Measurements from ENCODE around the gene CCT3. TPM values are rescaled to one million over a fixed set of nuclear protein-coding genes. Genes with fewer than 3 reads are reported as not detected.
A peak's percentile ranks its signal among the peaks of the same experiment; 100 is the strongest.

Gene CCT3
- total and polyA plus RNA-seq, 10 donors = 73.7 to 129 (median 105) TPM

DNA sequence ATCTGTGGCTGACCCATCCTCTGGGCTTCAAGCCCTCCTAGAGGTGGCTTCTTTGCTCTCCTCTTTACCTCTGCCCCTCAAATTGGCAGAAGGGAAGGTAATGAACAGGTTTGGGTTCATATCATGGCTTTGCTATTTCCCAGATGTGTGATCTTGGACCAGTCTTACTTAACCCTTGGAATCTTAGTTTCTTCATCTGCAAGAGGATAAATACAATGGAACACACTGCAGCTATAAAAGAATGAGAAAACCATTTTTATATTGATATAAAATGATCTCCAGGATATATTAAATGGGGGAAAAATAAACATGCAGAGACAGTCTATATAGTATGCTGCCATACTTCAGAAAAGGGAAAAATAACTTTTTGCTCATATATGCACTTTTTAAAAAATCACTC is 48.2 kb downstream of the CCT3 start:
- H3K36me3 ChIP-seq = peaks cover 0 to 86% (median 27%) of the 10 kb centered on the region in 6 donors
- peaks cover 8 to 51% (median 25%) of the 10 kb centered on the region in 6 donors for H3K4me1 ChIP-seq
- DNase-seq = no peak
- H3K27me3 ChIP-seq (replicated peaks in 1 of 7) = no peaks in the 10 kb centered on the region
- intact Hi-C loops (cut with DNase I; ENCODE audit: low total_unique reads) = no loop called here
- no peaks in the 10 kb centered on the region for H3K9me3 ChIP-seq
- TF ChIP-seq POLR2A (IDR thresholded peaks at IDR 0.05) = no peak
- TF ChIP-seq, protein P1, sequence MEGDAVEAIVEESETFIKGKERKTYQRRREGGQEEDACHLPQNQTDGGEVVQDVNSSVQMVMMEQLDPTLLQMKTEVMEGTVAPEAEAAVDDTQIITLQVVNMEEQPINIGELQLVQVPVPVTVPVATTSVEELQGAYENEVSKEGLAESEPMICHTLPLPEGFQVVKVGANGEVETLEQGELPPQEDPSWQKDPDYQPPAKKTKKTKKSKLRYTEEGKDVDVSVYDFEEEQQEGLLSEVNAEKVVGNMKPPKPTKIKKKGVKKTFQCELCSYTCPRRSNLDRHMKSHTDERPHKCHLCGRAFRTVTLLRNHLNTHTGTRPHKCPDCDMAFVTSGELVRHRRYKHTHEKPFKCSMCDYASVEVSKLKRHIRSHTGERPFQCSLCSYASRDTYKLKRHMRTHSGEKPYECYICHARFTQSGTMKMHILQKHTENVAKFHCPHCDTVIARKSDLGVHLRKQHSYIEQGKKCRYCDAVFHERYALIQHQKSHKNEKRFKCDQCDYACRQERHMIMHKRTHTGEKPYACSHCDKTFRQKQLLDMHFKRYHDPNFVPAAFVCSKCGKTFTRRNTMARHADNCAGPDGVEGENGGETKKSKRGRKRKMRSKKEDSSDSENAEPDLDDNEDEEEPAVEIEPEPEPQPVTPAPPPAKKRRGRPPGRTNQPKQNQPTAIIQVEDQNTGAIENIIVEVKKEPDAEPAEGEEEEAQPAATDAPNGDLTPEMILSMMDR (IDR thresholded peaks at IDR 0.05 in 8 of 11, conservative IDR thresholded peaks at IDR 0.05 in 3 of 11) = no peak
- TF ChIP-seq POLR2AphosphoS5 (IDR thresholded peaks at IDR 0.05) = no peak
- H3K4me3 ChIP-seq = no peak overlapping the region
- H3K27ac ChIP-seq = no peak overlapping the region

DNA sequence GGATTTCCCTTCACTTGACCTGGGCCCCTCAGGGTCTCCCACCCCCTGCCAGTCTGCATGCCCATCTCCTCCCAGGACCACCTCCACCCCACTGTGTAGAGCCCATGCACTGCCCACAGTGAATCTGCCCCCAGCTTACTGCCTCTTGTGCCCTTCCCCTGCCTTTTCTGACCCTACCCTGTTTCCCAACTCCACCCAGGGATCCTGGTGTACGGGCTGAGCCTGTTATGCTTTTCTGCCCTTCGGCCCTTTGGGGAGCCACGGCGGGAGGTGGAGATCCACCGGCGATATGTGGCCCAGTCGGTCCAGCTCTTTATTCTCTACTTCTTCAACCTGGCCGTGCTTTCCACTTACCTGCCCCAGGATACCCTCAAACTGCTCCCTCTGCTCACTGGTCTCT is 52.0 kb downstream of the CCT3 start:
- no peak for DNase-seq
- peaks cover 0 to 54% (median 22%) of the 10 kb centered on the region in 6 donors for H3K36me3 ChIP-seq
- WGBS, 5 donors = 89 to 98% (median 94%) methylated on average over 8 of the region's 8 CpGs
- no peaks in the 10 kb centered on the region for H3K27me3 ChIP-seq (replicated peaks in 1 of 7)
- no peak overlapping the region for H3K27ac ChIP-seq
- intact Hi-C loops (cut with DNase I; ENCODE audit: low total_unique reads) = no loop called here
- no peaks in the 10 kb centered on the region for H3K9me3 ChIP-seq
- no peak overlapping the region for H3K4me3 ChIP-seq
- peaks cover 15 to 46% (median 32%) of the 10 kb centered on the region in 6 donors for H3K4me1 ChIP-seq
- no peak for TF ChIP-seq POLR2AphosphoS5 (IDR thresholded peaks at IDR 0.05)
- no peak for TF ChIP-seq POLR2A (IDR thresholded peaks at IDR 0.05)
- TF ChIP-seq, protein P1 (IDR thresholded peaks at IDR 0.05 in 8 of 11, conservative IDR thresholded peaks at IDR 0.05 in 3 of 11) = no peak

DNA sequence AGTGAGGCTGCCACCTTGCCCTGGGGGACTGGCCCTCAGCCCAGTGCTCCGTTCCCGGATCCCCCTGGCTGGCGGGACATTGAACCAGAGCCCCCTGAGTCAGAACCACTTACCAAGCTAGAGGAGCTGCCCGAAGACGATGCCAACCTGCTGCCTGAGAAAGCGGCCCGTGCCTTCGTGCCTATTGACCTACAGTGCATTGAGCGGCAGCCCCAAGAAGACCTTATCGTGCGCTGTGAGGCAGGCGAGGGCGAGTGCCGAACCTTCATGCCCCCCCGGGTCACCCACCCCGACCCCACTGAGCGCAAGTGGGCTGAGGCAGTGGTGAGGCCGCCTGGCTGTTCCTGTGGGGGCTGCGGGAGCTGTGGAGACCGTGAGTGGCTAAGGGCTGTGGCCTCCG is 52.7 kb downstream of the CCT3 start:
- TF ChIP-seq, protein P1 (IDR thresholded peaks at IDR 0.05 in 8 of 11, conservative IDR thresholded peaks at IDR 0.05 in 3 of 11) = no peak
- TF ChIP-seq POLR2AphosphoS5 (IDR thresholded peaks at IDR 0.05) (no peak), POLR2A (IDR thresholded peaks at IDR 0.05) (no peak)
- peak; percentile 73 for DNase-seq
- WGBS, 5 donors = 91 to 98% (median 96%) methylated on average over 10 to 21 of the region's 21 CpGs
- peaks cover 0 to 53% (median 22%) of the 10 kb centered on the region in 6 donors for H3K36me3 ChIP-seq
- H3K4me3 ChIP-seq = no peak overlapping the region
- H3K27me3 ChIP-seq (replicated peaks in 1 of 7) = no peaks in the 10 kb centered on the region
- peaks cover 14 to 46% (median 37%) of the 10 kb centered on the region in 6 donors for H3K4me1 ChIP-seq
- H3K9me3 ChIP-seq = no peaks in the 10 kb centered on the region
- intact Hi-C loops (cut with DNase I; ENCODE audit: low total_unique reads) = no loop called here
- no peak overlapping the region for H3K27ac ChIP-seq

DNA sequence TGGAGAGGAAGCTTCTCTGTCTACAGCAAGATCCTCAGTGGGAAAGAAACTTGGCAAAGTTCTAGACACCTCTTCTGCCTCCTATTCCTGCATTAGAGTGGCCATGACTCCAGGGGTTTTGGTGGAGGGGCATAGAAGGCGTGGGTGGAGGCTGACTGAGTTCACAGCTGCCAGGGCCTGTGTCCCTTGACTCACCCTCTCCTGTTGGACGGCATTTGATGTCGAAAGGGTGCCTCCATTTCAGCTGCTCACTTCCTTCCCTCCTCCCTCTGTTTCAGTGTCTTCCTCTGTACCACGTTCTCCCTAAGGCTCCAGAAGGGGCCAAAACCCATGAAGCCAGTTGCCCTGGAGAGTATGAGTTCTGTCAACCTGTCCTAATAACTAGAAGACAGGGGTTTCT is 53.3 kb downstream of the CCT3 start:
- Histone ChIP-seq H3K4me1 (peaks cover 14 to 52% (median 40%) of the 10 kb centered on the region in 6 donors), H3K27ac (peak overlapping the region in 1 of 8 donors; percentile 26), H3K36me3 (peaks cover 0 to 52% (median 22%) of the 10 kb centered on the region in 6 donors), H3K4me3 (no peak overlapping the region), H3K9me3 (no peaks in the 10 kb centered on the region), H3K27me3 (replicated peaks in 1 of 7) (no peaks in the 10 kb centered on the region)
- TF ChIP-seq, protein P1 (IDR thresholded peaks at IDR 0.05 in 8 of 11, conservative IDR thresholded peaks at IDR 0.05 in 3 of 11) = no peak
- TF ChIP-seq POLR2AphosphoS5 (IDR thresholded peaks at IDR 0.05) (no peak), POLR2A (IDR thresholded peaks at IDR 0.05) (no peak)
- intact Hi-C loops (cut with DNase I; ENCODE audit: low total_unique reads) = no loop called here
- peak; percentile 44 for DNase-seq
- 47 to 69% (median 62%) methylated on average over 4 of the region's 4 CpGs for WGBS, 5 donors
